IMR-90 (cell line): ENCODE results near the gene TOM1L1. TPM values are rescaled to one million over a fixed set of nuclear protein-coding genes. Genes with fewer than 3 reads are reported as not detected.

Experiments
- ATAC-seq: fragments of 200-7000 bp; cut with Tn5 transposase; 2 replicates; pipeline ENCODE4 v1.9.1; 2020; ENCODE audit warnings: low read depth, mild to moderate bottlenecking, moderate library complexity
- BruUV-seq: library from RNA; stranded (reverse); fragments of 400-500 nt; replicated peaks from 2 replicates; lab custom pipeline; 2021; lab: Mats Ljungman, UMichigan
- CTCF ChIA-PET: fragments of 300-600 bp; formaldehyde crosslinking; extraction: SDS; loops from one replicate; lab custom pipeline; 2021; ENCODE audit warnings: antibody characterized with exemption; lab: Yijun Ruan, JAX
- POLR2A ChIA-PET: fragments of 300-600 bp; sonication (Branson Sonifier 250); formaldehyde crosslinking; loops from one replicate; lab custom pipeline; 2022; ENCODE audit warnings: antibody characterized with exemption; ENCODE audit not compliant: unreplicated experiment; lab: Charles Lee
- DNase-seq: peaks from one replicate; pipeline ENCODE4 v3.0.0; 2013
- H2AFZ ChIP-seq: replicated peaks from 2 replicates; pipeline ENCODE3; 2013; ENCODE audit warnings: low read length, mild to moderate bottlenecking; ENCODE audit not compliant: poor library complexity
- H2AK5ac ChIP-seq: 2 replicates; pipeline ENCODE4 v1.6.1; 2013; ENCODE audit warnings: low read depth, low read length, inconsistent platforms
- H2AK9ac ChIP-seq: replicated peaks from 2 replicates; pipeline ENCODE3; 2013; ENCODE audit warnings: mild to moderate bottlenecking, low read depth, low read length, moderate library complexity; ENCODE audit not compliant: poor library complexity
- H2BK120ac ChIP-seq: 2 replicates; pipeline ENCODE4 v1.6.1; 2013; ENCODE audit warnings: low read depth, low read length, inconsistent platforms
- H2BK15ac ChIP-seq: 3 replicates; pipeline ENCODE4 v1.6.1; 2013; ENCODE audit warnings: low read depth, low read length, inconsistent platforms
- H2BK20ac ChIP-seq: 2 replicates; pipeline ENCODE4 v1.6.1; 2013; ENCODE audit warnings: low read depth, mild to moderate bottlenecking, inconsistent platforms, low read length, moderate library complexity
- H2BK5ac ChIP-seq: 2 replicates; pipeline ENCODE4 v1.6.1; 2013; ENCODE audit warnings: mild to moderate bottlenecking, low read depth, low read length, inconsistent platforms; ENCODE audit not compliant: poor library complexity, severe bottlenecking
- H3K14ac ChIP-seq: replicated peaks from 2 replicates; pipeline ENCODE4 v1.6.1; 2013; ENCODE audit warnings: low read depth, low read length, inconsistent platforms
- H3K18ac ChIP-seq: 2 replicates; pipeline ENCODE4 v1.6.1; 2013; ENCODE audit warnings: low read depth, low read length, control low read depth
- H3K23ac ChIP-seq: 2 replicates; pipeline ENCODE4 v1.6.1; 2013; ENCODE audit warnings: low read depth, low read length, inconsistent platforms
- H3K27ac ChIP-seq: 2 replicates; pipeline ENCODE4 v1.5.1; 2013; ENCODE audit warnings: mild to moderate bottlenecking, control low read depth, low read length; ENCODE audit not compliant: insufficient read depth
- H3K27me3 ChIP-seq: 2 replicates; pipeline ENCODE4 v1.6.1; 2013; ENCODE audit warnings: low read length; ENCODE audit not compliant: control insufficient read depth, insufficient read depth
- H3K36me3 ChIP-seq: 2 replicates; pipeline ENCODE4 v1.6.1; 2013; ENCODE audit warnings: low read length, mixed read lengths; ENCODE audit not compliant: control insufficient read depth, insufficient read depth
- H3K4ac ChIP-seq: 2 replicates; pipeline ENCODE4 v1.6.1; 2013; ENCODE audit warnings: low read depth, low read length, inconsistent platforms
- H3K4me1 ChIP-seq: 2 replicates; pipeline ENCODE4 v1.6.1; 2013; ENCODE audit warnings: low read length, mixed read lengths; ENCODE audit not compliant: control insufficient read depth, insufficient read depth
- H3K4me2 ChIP-seq: 2 replicates; pipeline ENCODE4 v1.6.1; 2013; ENCODE audit warnings: low read depth, mild to moderate bottlenecking, control low read depth, low read length, moderate library complexity
- H3K4me3 ChIP-seq: 2 replicates; pipeline ENCODE4 v1.5.1; 2013; ENCODE audit warnings: low read depth, mild to moderate bottlenecking, control low read depth, low read length, moderate library complexity; ENCODE audit not compliant: insufficient read depth
- H3K56ac ChIP-seq: 2 replicates; pipeline ENCODE4 v1.6.1; 2013; ENCODE audit warnings: low read length, inconsistent platforms; ENCODE audit not compliant: insufficient read depth; ENCODE audit errors: extremely low read depth
- H3K79me1 ChIP-seq, 2 experiments: 2 replicates each; pipeline ENCODE4 v1.6.1; 2013; ENCODE audit warnings: low read length in 2 of 2, inconsistent platforms in 1 of 2, low read depth in 1 of 2
- H3K9ac ChIP-seq: 2 replicates; pipeline ENCODE4 v1.6.1; 2013; ENCODE audit warnings: low read depth, low read length, control low read depth
- H3K9me1 ChIP-seq: 2 replicates; pipeline ENCODE4 v1.6.1; 2013; ENCODE audit warnings: low read length, inconsistent platforms; ENCODE audit not compliant: insufficient read depth
- H3K9me3 ChIP-seq: 2 replicates; pipeline ENCODE4 v1.6.1; 2013; ENCODE audit warnings: low read length; ENCODE audit not compliant: control insufficient read depth, insufficient read depth
- H4K20me1 ChIP-seq: 2 replicates; pipeline ENCODE4 v1.6.1; 2013; ENCODE audit warnings: low read length, inconsistent platforms; ENCODE audit not compliant: insufficient read depth
- H4K5ac ChIP-seq: 2 replicates; pipeline ENCODE4 v1.6.1; 2013; ENCODE audit warnings: mild to moderate bottlenecking, low read depth, low read length, control low read depth
- H4K8ac ChIP-seq, 2 experiments: 2 replicates each; pipeline ENCODE4 v1.6.1; 2013; ENCODE audit warnings: low read depth in 2 of 2, low read length in 2 of 2, control low read depth in 1 of 2, inconsistent platforms in 1 of 2
- H4K91ac ChIP-seq: 2 replicates; pipeline ENCODE4 v1.6.1; 2013; ENCODE audit warnings: low read depth, low read length, inconsistent platforms; ENCODE audit not compliant: insufficient read depth
- BHLHE40 ChIP-seq: fragments of 150-350 bp; IDR thresholded peaks from 2 replicates; pipeline ENCODE4 v1.6.1; 2016; ENCODE audit warnings: mild to moderate bottlenecking, low read depth, low read length
- CEBPB ChIP-seq: IDR thresholded peaks from 2 replicates; pipeline ENCODE4 v1.6.1; 2012; ENCODE audit warnings: low read depth, low read length, improper control_type of control experiment
- ELK1 ChIP-seq: fragments of 150-350 bp; IDR thresholded peaks from 2 replicates; pipeline ENCODE4 v1.6.1; 2016; ENCODE audit warnings: low read depth, mild to moderate bottlenecking, low read length, moderate library complexity, borderline replicate concordance
- MAZ ChIP-seq: IDR thresholded peaks from 2 replicates; pipeline ENCODE4 v1.6.1; 2012; ENCODE audit warnings: low read depth, mild to moderate bottlenecking, low read length, improper control_type of control experiment, moderate library complexity, borderline replicate concordance
- MXI1 ChIP-seq: IDR thresholded peaks from 2 replicates; pipeline ENCODE4 v1.6.1; 2012; ENCODE audit warnings: low read depth, mild to moderate bottlenecking, low read length, moderate library complexity, borderline replicate concordance
- NFE2L2 ChIP-seq: fragments of 150-350 bp; IDR thresholded peaks from 2 replicates; pipeline ENCODE4 v1.6.1; 2016; ENCODE audit warnings: low read depth, mild to moderate bottlenecking, low read length
- POLR2A ChIP-seq: IDR thresholded peaks from 2 replicates; pipeline ENCODE4 v1.6.1; 2012; ENCODE audit warnings: mild to moderate bottlenecking, low read depth, low read length
- RAD21 ChIP-seq: IDR thresholded peaks from 2 replicates; pipeline ENCODE4 v1.6.1; 2012; ENCODE audit warnings: low read length, improper control_type of control experiment
- RCOR1 ChIP-seq: IDR thresholded peaks from 2 replicates; pipeline ENCODE4 v1.6.1; 2012; ENCODE audit warnings: mild to moderate bottlenecking, low read length, improper control_type of control experiment; ENCODE audit not compliant: insufficient replicate concordance
- RFX5 ChIP-seq: IDR thresholded peaks from 2 replicates; pipeline ENCODE4 v1.8.0; 2012; ENCODE audit warnings: low read depth, mild to moderate bottlenecking, low read length, moderate library complexity
- SMC3 ChIP-seq: fragments of 150-350 bp; IDR thresholded peaks from 2 replicates; pipeline ENCODE4 v1.6.1; 2016; ENCODE audit warnings: low read depth, mild to moderate bottlenecking, antibody characterized with exemption, low read length, moderate library complexity
- USF2 ChIP-seq: fragments of 150-350 bp; IDR thresholded peaks from 2 replicates; pipeline ENCODE4 v1.6.1; 2017; ENCODE audit warnings: mild to moderate bottlenecking, antibody characterized with exemption, low read length, low read depth
- WGBS, 2 experiments: methylation state at CpG; one replicate each; pipeline versions ENCODE4 v1.1.5 to v1.1.7; 2013; ENCODE audit warnings: missing lambda C conversion rate in 2 of 2; ENCODE audit not compliant: insufficient read length in 1 of 2; ENCODE audit errors: extremely low coverage in 2 of 2; 5-methylcytosine and 5-hydroxymethylcytosine counted together
- dilution Hi-C: fragments of 300-500 bp; cut with HindIII; formaldehyde crosslinking; loops from one replicate; pipeline ENCODE4 v1.14.3; 2018; ENCODE audit warnings: low sequenced_read_pairs; ENCODE audit not compliant: unreplicated experiment
- in situ Hi-C: fragments of 300-500 bp; cut with MboI; formaldehyde crosslinking; loops from 3 replicates; pipeline ENCODE4 v1.14.3; 2019; ENCODE audit warnings: low sequenced_read_pairs, inconsistent platforms, mixed read lengths
- intact Hi-C: fragments of 100-400 bp; cut with micrococcal nuclease; formaldehyde crosslinking; loops from 2 replicates; pipeline ENCODE4 v1.10.0; 2022
- polyA plus RNA-seq, 3 experiments: library from polyadenylated mRNA; depleted of rRNA; stranded (reverse); fragments of >200 nt; gene quantifications; 2 replicates each; pipeline ENCODE4 v1.2.3, GENCODE V29; 2012; ENCODE audit warnings: low replicate concordance in 1 of 3
- total RNA-seq: library from RNA; depleted of rRNA; stranded (reverse); fragments of >200 nt; gene quantifications from 2 replicates; pipeline ENCODE4 v1.2.3, GENCODE V29; 2012

TOM1L1 gene
- total and polyA plus RNA-seq, 2 of the 4 experiments (the other 2 are of a cell fraction), result 13.0 to 20.1 TPM

- POLR2A ChIA-PET, result no interaction called here
- Histone ChIP-seq H3K9me1 (no peaks in the 10 kb centered on the region), H3K27ac (no peak overlapping the region), H2BK20ac (no peak overlapping the region), H2BK15ac (no peak overlapping the region), H2BK5ac (no peak overlapping the region), H3K36me3 (no peaks in the 10 kb centered on the region), H3K9me3 (peaks cover 1% of the 10 kb centered on the region; the same call in 1 of the 2 replicates), H3K56ac (no peak overlapping the region), H3K4me3 (no peak overlapping the region), H3K23ac (no peak overlapping the region), H4K91ac (no peak overlapping the region), H4K5ac (no peak overlapping the region), H3K9ac (no peak overlapping the region), H2AFZ (no peak overlapping the region), H4K20me1 (no peaks in the 10 kb centered on the region), H3K4ac (no peak overlapping the region), H3K27me3 (no peaks in the 10 kb centered on the region), H3K79me1 (no peaks in the 10 kb centered on the region), H2BK120ac (no peak overlapping the region), H2AK5ac (no peak overlapping the region), H4K8ac (no peak overlapping the region), H2AK9ac (no peak overlapping the region), H3K4me2 (no peak overlapping the region), H3K14ac (no peak overlapping the region), H3K18ac (no peak overlapping the region), H3K4me1 (no peaks in the 10 kb centered on the region)
- no peak for DNase-seq
- intact Hi-C loops (no loop called here), in situ Hi-C loops (no loop called here), dilution Hi-C loops (no loop called here)
- TF ChIP-seq SMC3 (no peak), NFE2L2 (no peak), RFX5 (no peak), RAD21 (no peak), RCOR1 (no peak), BHLHE40 (no peak), POLR2A (no peak), MXI1 (no peak), ELK1 (no peak), CEBPB (no peak), MAZ (no peak), USF2 (no peak)
- no peak for ATAC-seq
- BruUV-seq, result no TSS peak
- CTCF ChIA-PET, result no interaction called here
- 45% methylated on average over 3 of the region's 8 CpGs; no CpG with 5 or more reads in 1 of the 2 experiments for WGBS, 2 experiments
Measured at GRCh38 chr17:54864636-54865356, 35.9 kb upstream of the TOM1L1 start.
